ENCODE measurements around the gene HTRA1.

Gene HTRA1

DNA sequence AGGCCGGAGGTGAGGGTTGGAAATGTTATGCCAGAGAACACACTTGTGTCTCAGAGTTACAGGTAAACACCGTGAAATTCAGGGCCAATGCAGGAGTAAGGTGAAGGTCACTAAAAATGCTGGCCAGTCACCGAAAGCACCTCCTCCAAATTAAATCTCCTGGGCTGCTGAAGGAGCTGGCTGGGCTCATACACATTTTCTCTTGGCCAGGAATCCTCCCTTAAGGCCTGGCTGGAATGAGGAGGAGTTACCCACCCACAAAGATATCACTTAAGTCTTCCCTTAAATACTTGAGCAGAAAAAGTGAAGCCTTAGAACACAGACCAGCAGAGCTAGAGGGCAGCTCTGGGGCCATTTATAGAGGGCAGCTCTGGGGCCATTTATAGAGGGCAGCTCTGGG is 46.3 kb downstream of the HTRA1 start:
- TF ChIP-seq, protein P1, sequence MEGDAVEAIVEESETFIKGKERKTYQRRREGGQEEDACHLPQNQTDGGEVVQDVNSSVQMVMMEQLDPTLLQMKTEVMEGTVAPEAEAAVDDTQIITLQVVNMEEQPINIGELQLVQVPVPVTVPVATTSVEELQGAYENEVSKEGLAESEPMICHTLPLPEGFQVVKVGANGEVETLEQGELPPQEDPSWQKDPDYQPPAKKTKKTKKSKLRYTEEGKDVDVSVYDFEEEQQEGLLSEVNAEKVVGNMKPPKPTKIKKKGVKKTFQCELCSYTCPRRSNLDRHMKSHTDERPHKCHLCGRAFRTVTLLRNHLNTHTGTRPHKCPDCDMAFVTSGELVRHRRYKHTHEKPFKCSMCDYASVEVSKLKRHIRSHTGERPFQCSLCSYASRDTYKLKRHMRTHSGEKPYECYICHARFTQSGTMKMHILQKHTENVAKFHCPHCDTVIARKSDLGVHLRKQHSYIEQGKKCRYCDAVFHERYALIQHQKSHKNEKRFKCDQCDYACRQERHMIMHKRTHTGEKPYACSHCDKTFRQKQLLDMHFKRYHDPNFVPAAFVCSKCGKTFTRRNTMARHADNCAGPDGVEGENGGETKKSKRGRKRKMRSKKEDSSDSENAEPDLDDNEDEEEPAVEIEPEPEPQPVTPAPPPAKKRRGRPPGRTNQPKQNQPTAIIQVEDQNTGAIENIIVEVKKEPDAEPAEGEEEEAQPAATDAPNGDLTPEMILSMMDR (IDR thresholded peaks at IDR 0.05; ENCODE audit: insufficient read depth, missing control alignments): no peak
- DNase-seq (ENCODE audit: insufficient read length, low spot score) (no peak), FAIRE-seq (no peak)

DNA sequence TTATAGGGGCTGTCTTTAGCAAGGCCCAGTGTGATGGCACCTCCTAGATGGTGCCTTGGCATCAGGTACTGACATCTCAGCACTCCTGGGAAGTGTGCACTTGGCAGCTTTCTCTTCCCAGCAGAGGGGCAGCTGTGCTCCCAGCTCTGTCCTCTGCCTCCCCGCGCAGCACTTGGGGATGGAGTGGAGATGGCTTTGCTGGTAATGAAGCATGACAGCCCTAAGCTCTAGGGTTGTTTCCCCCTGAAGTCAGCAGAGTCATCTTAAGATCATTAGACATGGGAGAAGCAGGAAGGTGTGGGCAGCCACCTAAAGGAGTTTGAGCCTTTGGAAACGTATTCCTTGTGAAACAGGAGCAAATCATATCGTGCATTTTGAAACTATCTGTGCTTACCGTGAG is 46.7 kb downstream of the HTRA1 start:
- FAIRE-seq (no peak), DNase-seq (ENCODE audit: insufficient read length, low spot score) (no peak)
- TF ChIP-seq, protein P1 (IDR thresholded peaks at IDR 0.05; ENCODE audit: insufficient read depth, missing control alignments): no peak

DNA sequence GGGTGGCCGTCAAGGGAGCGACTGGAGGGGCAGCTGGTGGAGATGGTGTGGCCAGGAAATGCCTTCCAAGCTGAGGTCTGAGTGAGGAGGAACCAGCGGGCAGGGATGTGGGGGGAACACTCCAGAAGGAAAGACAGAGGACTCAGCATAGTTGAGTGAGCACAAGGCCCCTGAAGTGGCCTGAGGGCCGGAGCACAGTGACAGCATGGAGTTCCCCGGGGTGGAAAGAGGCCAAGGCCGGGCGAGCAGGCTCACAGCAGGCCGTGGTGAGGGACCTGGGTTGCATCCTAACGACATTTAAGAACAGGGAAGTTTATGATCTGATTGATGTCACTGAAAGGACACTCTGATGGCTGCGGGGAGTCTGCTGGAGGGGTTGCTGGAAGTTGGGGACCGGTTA is 48.0 kb downstream of the HTRA1 start:
- TF ChIP-seq, protein P1 (IDR thresholded peaks at IDR 0.05; ENCODE audit: insufficient read depth, missing control alignments): no peak
- no peak for DNase-seq (ENCODE audit: insufficient read length, low spot score)
- no peak for FAIRE-seq

DNA sequence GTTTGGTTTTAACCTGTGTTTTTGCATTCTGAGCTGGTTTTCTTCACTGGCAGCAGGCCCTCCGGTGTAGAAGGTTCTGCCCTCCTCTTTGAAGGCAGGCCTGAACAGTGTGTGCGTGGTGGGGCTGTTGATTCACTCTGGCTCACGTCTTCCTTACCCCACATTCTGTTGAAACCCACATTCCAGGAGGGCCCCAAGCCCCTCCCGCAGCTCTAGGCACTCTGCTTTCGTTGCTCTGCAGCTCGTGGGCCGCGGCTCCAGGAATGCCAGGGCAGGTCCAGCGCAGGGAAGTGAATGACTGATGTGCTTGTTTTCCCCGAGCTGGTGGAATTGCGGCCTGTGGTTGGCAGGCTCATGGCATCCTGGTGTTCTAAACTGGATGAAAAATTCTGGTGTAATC is 49.0 kb downstream of the HTRA1 start:
- TF ChIP-seq, protein P1 (IDR thresholded peaks at IDR 0.05; ENCODE audit: insufficient read depth, missing control alignments): no peak
- FAIRE-seq (no peak), DNase-seq (ENCODE audit: insufficient read length, low spot score) (no peak)

DNA sequence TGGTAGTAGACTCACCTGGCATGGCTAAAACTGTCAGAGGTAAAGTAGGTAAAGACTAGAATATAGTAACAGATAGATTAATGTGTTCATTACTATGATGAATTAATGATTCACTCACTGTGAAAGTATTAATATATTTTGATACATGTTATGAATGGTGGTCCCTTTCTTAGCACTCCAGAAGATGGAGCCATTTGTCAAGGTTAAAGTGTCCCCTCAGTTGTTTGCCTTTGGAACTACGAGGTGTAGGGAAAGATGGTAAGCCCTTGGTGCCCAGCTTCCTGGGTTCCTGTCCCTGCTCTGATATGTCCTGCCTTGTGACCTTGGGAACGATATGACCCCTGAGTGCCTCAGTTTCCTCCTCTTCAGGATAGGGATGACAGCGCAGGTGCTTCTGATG is 49.4 kb downstream of the HTRA1 start:
- DNase-seq (ENCODE audit: insufficient read length, low spot score): no peak
- FAIRE-seq: no peak
- TF ChIP-seq, protein P1 (IDR thresholded peaks at IDR 0.05; ENCODE audit: insufficient read depth, missing control alignments): no peak

DNA sequence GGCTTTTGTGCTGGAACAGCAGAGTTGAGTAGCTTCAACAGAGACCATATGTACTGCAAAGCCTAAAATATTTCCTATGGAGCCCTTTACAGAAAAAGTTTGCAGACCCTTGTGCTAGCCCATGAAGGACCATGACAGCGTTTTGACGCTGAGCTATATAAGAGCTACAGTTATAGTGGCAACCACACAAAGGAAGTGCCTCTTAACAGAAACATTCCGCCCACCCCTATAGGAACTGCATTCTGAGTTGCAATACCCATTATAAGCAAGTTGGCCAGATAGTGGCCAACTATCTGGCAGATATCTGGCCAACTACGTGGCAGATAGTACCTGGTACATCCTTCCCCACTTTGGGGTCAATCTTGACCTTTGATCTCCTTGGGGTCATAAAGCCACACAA is 51.7 kb downstream of the HTRA1 start:
- FAIRE-seq: no peak
- TF ChIP-seq, protein P1 (IDR thresholded peaks at IDR 0.05; ENCODE audit: insufficient read depth, missing control alignments): no peak
- no peak for DNase-seq (ENCODE audit: insufficient read length, low spot score)

DNA sequence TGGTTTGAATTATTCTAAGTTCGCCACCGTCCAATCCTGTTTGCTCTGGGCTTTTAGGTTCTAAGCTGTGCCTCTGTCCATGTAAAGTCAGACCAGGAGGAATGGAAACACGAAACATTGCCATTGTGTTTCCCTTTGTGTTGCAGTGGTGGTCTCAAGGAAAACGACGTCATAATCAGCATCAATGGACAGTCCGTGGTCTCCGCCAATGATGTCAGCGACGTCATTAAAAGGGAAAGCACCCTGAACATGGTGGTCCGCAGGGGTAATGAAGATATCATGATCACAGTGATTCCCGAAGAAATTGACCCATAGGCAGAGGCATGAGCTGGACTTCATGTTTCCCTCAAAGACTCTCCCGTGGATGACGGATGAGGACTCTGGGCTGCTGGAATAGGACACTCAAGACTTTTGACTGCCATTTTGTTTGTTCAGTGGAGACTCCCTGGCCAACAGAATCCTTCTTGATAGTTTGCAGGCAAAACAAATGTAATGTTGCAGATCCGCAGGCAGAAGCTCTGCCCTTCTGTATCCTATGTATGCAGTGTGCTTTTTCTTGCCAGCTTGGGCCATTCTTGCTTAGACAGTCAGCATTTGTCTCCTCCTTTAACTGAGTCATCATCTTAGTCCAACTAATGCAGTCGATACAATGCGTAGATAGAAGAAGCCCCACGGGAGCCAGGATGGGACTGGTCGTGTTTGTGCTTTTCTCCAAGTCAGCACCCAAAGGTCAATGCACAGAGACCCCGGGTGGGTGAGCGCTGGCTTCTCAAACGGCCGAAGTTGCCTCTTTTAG is 52.9 kb downstream of the HTRA1 start:
- FAIRE-seq: no peak
- no peak for DNase-seq (ENCODE audit: insufficient read length, low spot score)
- TF ChIP-seq, protein P1 (IDR thresholded peaks at IDR 0.05; ENCODE audit: insufficient read depth, missing control alignments): no peak

Measured in D721Med (cell line).